HepG2 (cell line): ENCODE results near the gene TRPV2. TPM values are rescaled to one million over a fixed set of nuclear protein-coding genes. Genes with fewer than 3 reads are reported as not detected.

Source experiments
- ATAD3A ChIP-seq: sonication (generic); formaldehyde crosslinking; IDR thresholded peaks from 2 replicates; pipeline ENCODE4 v1.4.0; 2020; ENCODE audit warnings: missing genetic modification reagents
- CEBPB ChIP-seq: IDR thresholded peaks from 2 replicates; pipeline ENCODE4 v1.6.1; 2011; ENCODE audit warnings: low read depth, low read length, improper control_type of control experiment, borderline replicate concordance
- HDAC1 ChIP-seq: sonication (generic); formaldehyde crosslinking; IDR thresholded peaks from 2 replicates; pipeline ENCODE4 v1.5.1; 2020; ENCODE audit warnings: mild to moderate bottlenecking, missing genetic modification reagents
- NPAS2 ChIP-seq: sonication (generic); formaldehyde crosslinking; IDR thresholded peaks from 2 replicates; pipeline ENCODE4 v1.8.0; 2022; ENCODE audit warnings: mild to moderate bottlenecking, missing genetic modification reagents, borderline replicate concordance
- ONECUT2 ChIP-seq: sonication (generic); formaldehyde crosslinking; IDR thresholded peaks from 2 replicates; pipeline ENCODE4 v1.4.0; 2020; ENCODE audit warnings: missing genetic modification reagents
- POLR2G ChIP-seq: fragments of 200-400 bp; formaldehyde crosslinking; IDR thresholded peaks from 2 replicates; pipeline ENCODE4 v1.6.1; 2018; ENCODE audit warnings: mild to moderate bottlenecking, low read depth, low read length, moderate library complexity
- RAD21 ChIP-seq: fragments of 450-650 bp; formaldehyde crosslinking; IDR thresholded peaks from 2 replicates; pipeline ENCODE4 v1.5.0; 2020; ENCODE audit warnings: mild to moderate bottlenecking
- U2AF1 ChIP-seq: fragments of 200-400 bp; formaldehyde crosslinking; optimal IDR thresholded peaks from 2 replicates; pipeline ENCODE3; 2017; ENCODE audit warnings: mild to moderate bottlenecking, low read depth, low read length
- ZFYVE20 ChIP-seq: sonication (generic); formaldehyde crosslinking; IDR thresholded peaks from 2 replicates; pipeline ENCODE4 v1.8.0; 2023; ENCODE audit warnings: low read depth, mild to moderate bottlenecking, moderate library complexity, missing genetic modification reagents, borderline replicate concordance
- ZNF121 ChIP-seq: sonication (generic); formaldehyde crosslinking; IDR thresholded peaks from 2 replicates; pipeline ENCODE4 v1.5.0; 2020; ENCODE audit warnings: mild to moderate bottlenecking, missing genetic modification reagents
- ZNF350 ChIP-seq: sonication (generic); formaldehyde crosslinking; IDR thresholded peaks from 2 replicates; pipeline ENCODE4 v1.4.0; 2020; ENCODE audit warnings: mild to moderate bottlenecking, low read depth, missing genetic modification reagents, borderline replicate concordance
- ZNF589 ChIP-seq: sonication (generic); formaldehyde crosslinking; conservative IDR thresholded peaks from 2 replicates; pipeline ENCODE4 v1.8.0; 2022; ENCODE audit warnings: mild to moderate bottlenecking, moderate library complexity, missing genetic modification reagents
- ZNF660 ChIP-seq: sonication (generic); formaldehyde crosslinking; IDR thresholded peaks from 2 replicates; pipeline ENCODE4 v1.5.1; 2020; ENCODE audit warnings: mild to moderate bottlenecking, low read depth, missing genetic modification reagents, borderline replicate concordance
- ZNF766 ChIP-seq: sonication (generic); formaldehyde crosslinking; IDR thresholded peaks from 2 replicates; pipeline ENCODE4 v1.5.0; 2020; ENCODE audit warnings: missing genetic modification reagents, borderline replicate concordance
- ZSCAN30 ChIP-seq: sonication (generic); formaldehyde crosslinking; IDR thresholded peaks from 2 replicates; pipeline ENCODE4 v1.5.0; 2020; ENCODE audit warnings: mild to moderate bottlenecking, missing genetic modification reagents
- polyA plus RNA-seq, 8 experiments: library from polyadenylated mRNA; depleted of rRNA in 3 of 8; stranded (reverse) in 7 of 8; unstranded in 1 of 8; fragments of >200 nt; fragmentation: Illumina TruSeq in 4 of 8; extraction: Trizol in 4 of 8; gene quantifications; 2 replicates each; pipeline versions ENCODE4 v1.2.1 to v1.2.3, GENCODE V29; 2011 to 2016; ENCODE audit warnings: low read depth in 4 of 8, missing spikeins in 1 of 8, mixed read lengths in 1 of 8; ENCODE audit not compliant: insufficient read depth in 1 of 8
- total RNA-seq, 5 experiments: library from RNA; depleted of rRNA; stranded (reverse); fragments of >200 nt; fragmentation: Illumina TruSeq; extraction: Trizol; gene quantifications; 2 replicates each; pipeline ENCODE4 v1.2.3, GENCODE V29; 2016; ENCODE audit warnings: low read depth in 1 of 5
- TF ChIP-seq, protein P1 (sequence below): sonication (generic); formaldehyde crosslinking; IDR thresholded peaks from 2 replicates; pipeline ENCODE4 v1.8.0; 2022; ENCODE audit warnings: low read depth, missing genetic modification reagents
- TF ChIP-seq, protein P2 (sequence below): IDR thresholded peaks from 2 replicates; pipeline ENCODE4 v1.6.1; 2018; ENCODE audit warnings: missing genetic modification reagents, mild to moderate bottlenecking, missing compliant biosample characterization
- TF ChIP-seq, protein P3 (sequence below): sonication (generic); formaldehyde crosslinking; IDR thresholded peaks from 2 replicates; pipeline ENCODE4 v1.4.0; 2020; ENCODE audit warnings: mild to moderate bottlenecking, missing genetic modification reagents
- TF ChIP-seq, protein P4 (sequence below): sonication (generic); formaldehyde crosslinking; IDR thresholded peaks from 2 replicates; pipeline ENCODE4 v1.5.1; 2020; ENCODE audit warnings: mild to moderate bottlenecking, missing genetic modification reagents, moderate library complexity
- TF ChIP-seq, protein P5 (sequence below): sonication (generic); formaldehyde crosslinking; IDR thresholded peaks from 2 replicates; pipeline ENCODE4 v1.4.0; 2020; ENCODE audit warnings: mild to moderate bottlenecking, low read depth, missing genetic modification reagents

The TRPV2 gene
- total and polyA plus RNA-seq, 2 of the 13 experiments (the other 11 are each of a cell fraction or from before 2014, with no cell fraction given) = 13.6 to 21.3 TPM

DNA sequence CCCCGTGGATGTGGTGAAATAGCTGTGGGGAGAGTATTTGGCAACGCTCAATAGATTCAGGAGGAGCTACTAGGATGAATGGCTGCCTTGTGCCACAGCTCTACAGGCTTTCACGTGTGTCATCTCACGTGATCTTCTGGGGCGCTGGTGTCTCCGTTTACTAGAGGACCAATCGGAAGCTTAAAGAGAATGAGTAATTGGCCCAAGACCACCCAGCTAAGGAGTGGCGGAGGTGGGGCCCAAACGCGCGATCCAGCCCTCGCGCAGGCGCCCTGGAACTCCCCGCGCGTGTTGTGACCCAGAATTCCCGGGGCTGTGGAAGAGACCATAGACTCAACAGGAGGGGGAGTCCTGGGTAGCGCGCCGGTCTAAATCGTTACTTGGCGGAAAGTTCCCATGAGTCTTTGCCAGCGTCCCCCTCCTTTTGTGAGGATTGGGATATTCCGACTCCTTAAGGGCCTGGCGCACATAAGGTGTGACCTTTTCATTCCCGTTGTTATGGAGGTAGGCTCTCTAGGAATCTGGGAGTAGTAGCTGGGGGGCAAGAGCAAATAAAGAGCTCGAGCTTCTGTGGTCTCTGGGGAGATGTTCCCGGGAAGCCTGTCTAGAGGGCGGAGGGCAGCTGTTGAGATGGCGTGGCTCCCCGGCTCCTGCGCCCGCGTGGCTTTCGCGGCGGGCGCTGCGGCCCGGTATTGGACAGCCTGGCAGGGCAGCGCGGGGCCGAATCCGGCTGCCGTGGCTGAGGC lies 23.4 kb downstream of the TRPV2 start (continued):
- TF ChIP-seq ZFYVE20 (CRISPR knock-in tag) (no peak), ZNF660 (no peak), CEBPB (peak; percentile 94), HDAC1 (peak; percentile 66), U2AF1 (peak; percentile 57), ATAD3A (CRISPR knock-in tag) (no peak), RAD21 (CRISPR knock-in tag) (no peak), ONECUT2 (CRISPR knock-in tag) (no peak), ZSCAN30 (CRISPR knock-in tag) (0 out of 2 replicates have a peak, but pooled peaks have one; percentile 7), ZNF350 (CRISPR knock-in tag) (peak; percentile 48; the same call in 1 of the 2 replicates), ZNF766 (CRISPR knock-in tag) (no peak), NPAS2 (no peak), POLR2G (peak; percentile 100), ZNF589 (CRISPR knock-in tag) (peak; percentile 54; the same call in 1 of the 2 replicates), ZNF121 (CRISPR knock-in tag) (no peak)
- TF ChIP-seq, protein P1, sequence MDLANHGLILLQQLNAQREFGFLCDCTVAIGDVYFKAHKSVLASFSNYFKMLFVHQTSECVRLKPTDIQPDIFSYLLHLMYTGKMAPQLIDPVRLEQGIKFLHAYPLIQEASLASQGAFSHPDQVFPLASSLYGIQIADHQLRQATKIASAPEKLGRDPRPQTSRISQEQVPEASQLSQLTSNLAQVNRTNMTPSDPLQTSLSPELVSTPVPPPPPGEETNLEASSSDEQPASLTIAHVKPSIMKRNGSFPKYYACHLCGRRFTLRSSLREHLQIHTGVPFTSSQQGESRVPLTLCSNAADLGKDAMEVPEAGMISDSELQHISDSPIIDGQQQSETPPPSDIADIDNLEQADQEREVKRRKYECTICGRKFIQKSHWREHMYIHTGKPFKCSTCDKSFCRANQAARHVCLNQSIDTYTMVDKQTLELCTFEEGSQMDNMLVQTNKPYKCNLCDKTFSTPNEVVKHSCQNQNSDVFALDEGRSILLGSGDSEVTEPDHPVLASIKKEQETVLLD (CRISPR knock-in tag) = no peak
- TF ChIP-seq, protein P2, sequence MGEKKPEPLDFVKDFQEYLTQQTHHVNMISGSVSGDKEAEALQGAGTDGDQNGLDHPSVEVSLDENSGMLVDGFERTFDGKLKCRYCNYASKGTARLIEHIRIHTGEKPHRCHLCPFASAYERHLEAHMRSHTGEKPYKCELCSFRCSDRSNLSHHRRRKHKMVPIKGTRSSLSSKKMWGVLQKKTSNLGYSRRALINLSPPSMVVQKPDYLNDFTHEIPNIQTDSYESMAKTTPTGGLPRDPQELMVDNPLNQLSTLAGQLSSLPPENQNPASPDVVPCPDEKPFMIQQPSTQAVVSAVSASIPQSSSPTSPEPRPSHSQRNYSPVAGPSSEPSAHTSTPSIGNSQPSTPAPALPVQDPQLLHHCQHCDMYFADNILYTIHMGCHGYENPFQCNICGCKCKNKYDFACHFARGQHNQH (CRISPR knock-in tag) = peak; percentile 83
- TF ChIP-seq, protein P3, sequence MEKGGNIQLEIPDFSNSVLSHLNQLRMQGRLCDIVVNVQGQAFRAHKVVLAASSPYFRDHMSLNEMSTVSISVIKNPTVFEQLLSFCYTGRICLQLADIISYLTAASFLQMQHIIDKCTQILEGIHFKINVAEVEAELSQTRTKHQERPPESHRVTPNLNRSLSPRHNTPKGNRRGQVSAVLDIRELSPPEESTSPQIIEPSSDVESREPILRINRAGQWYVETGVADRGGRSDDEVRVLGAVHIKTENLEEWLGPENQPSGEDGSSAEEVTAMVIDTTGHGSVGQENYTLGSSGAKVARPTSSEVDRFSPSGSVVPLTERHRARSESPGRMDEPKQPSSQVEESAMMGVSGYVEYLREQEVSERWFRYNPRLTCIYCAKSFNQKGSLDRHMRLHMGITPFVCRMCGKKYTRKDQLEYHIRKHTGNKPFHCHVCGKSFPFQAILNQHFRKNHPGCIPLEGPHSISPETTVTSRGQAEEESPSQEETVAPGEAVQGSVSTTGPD (CRISPR knock-in tag) = peak; percentile 81
- TF ChIP-seq, protein P4, sequence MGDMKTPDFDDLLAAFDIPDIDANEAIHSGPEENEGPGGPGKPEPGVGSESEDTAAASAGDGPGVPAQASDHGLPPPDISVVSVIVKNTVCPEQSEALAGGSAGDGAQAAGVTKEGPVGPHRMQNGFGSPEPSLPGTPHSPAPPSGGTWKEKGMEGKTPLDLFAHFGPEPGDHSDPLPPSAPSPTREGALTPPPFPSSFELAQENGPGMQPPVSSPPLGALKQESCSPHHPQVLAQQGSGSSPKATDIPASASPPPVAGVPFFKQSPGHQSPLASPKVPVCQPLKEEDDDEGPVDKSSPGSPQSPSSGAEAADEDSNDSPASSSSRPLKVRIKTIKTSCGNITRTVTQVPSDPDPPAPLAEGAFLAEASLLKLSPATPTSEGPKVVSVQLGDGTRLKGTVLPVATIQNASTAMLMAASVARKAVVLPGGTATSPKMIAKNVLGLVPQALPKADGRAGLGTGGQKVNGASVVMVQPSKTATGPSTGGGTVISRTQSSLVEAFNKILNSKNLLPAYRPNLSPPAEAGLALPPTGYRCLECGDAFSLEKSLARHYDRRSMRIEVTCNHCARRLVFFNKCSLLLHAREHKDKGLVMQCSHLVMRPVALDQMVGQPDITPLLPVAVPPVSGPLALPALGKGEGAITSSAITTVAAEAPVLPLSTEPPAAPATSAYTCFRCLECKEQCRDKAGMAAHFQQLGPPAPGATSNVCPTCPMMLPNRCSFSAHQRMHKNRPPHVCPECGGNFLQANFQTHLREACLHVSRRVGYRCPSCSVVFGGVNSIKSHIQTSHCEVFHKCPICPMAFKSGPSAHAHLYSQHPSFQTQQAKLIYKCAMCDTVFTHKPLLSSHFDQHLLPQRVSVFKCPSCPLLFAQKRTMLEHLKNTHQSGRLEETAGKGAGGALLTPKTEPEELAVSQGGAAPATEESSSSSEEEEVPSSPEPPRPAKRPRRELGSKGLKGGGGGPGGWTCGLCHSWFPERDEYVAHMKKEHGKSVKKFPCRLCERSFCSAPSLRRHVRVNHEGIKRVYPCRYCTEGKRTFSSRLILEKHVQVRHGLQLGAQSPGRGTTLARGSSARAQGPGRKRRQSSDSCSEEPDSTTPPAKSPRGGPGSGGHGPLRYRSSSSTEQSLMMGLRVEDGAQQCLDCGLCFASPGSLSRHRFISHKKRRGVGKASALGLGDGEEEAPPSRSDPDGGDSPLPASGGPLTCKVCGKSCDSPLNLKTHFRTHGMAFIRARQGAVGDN (CRISPR knock-in tag) = peak; percentile 89
- TF ChIP-seq, protein P5, sequence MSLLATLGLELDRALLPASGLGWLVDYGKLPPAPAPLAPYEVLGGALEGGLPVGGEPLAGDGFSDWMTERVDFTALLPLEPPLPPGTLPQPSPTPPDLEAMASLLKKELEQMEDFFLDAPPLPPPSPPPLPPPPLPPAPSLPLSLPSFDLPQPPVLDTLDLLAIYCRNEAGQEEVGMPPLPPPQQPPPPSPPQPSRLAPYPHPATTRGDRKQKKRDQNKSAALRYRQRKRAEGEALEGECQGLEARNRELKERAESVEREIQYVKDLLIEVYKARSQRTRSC (CRISPR knock-in tag) = no peak
